NB4 (cell line): ENCODE results near the gene PIGZ.

Experiments
- DNase-seq: peaks from one replicate; pipeline ENCODE4 v3.0.0; 2010; ENCODE audit warnings: low read depth
- H3K4me3 ChIP-seq: one replicate; pipeline ENCODE4 v1.5.1; 2011; ENCODE audit warnings: mild to moderate bottlenecking, low read depth, low read length, moderate library complexity
- CTCF ChIP-seq: IDR thresholded peaks from one replicate; pipeline ENCODE4 v1.5.1; 2012; ENCODE audit warnings: low read depth, low read length
- MYC ChIP-seq: IDR thresholded peaks from 2 replicates; pipeline ENCODE4 v1.6.1; 2011; ENCODE audit warnings: low read depth, low read length
- POLR2A ChIP-seq: IDR thresholded peaks from 2 replicates; pipeline ENCODE4 v1.6.1; 2011; ENCODE audit warnings: mild to moderate bottlenecking; ENCODE audit not compliant: insufficient read length; ENCODE audit errors: extremely low read depth
- TF ChIP-seq, protein P1 (sequence below): IDR thresholded peaks from 2 replicates; pipeline ENCODE4 v1.6.1; 2011; ENCODE audit warnings: low read depth, low read length

The PIGZ gene, protein sequence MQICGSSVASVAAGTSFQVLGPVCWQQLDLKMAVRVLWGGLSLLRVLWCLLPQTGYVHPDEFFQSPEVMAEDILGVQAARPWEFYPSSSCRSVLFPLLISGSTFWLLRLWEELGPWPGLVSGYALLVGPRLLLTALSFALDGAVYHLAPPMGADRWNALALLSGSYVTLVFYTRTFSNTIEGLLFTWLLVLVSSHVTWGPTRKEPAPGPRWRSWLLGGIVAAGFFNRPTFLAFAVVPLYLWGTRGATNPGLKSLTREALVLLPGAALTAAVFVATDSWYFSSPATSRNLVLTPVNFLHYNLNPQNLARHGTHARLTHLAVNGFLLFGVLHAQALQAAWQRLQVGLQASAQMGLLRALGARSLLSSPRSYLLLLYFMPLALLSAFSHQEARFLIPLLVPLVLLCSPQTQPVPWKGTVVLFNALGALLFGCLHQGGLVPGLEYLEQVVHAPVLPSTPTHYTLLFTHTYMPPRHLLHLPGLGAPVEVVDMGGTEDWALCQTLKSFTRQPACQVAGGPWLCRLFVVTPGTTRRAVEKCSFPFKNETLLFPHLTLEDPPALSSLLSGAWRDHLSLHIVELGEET

DNA sequence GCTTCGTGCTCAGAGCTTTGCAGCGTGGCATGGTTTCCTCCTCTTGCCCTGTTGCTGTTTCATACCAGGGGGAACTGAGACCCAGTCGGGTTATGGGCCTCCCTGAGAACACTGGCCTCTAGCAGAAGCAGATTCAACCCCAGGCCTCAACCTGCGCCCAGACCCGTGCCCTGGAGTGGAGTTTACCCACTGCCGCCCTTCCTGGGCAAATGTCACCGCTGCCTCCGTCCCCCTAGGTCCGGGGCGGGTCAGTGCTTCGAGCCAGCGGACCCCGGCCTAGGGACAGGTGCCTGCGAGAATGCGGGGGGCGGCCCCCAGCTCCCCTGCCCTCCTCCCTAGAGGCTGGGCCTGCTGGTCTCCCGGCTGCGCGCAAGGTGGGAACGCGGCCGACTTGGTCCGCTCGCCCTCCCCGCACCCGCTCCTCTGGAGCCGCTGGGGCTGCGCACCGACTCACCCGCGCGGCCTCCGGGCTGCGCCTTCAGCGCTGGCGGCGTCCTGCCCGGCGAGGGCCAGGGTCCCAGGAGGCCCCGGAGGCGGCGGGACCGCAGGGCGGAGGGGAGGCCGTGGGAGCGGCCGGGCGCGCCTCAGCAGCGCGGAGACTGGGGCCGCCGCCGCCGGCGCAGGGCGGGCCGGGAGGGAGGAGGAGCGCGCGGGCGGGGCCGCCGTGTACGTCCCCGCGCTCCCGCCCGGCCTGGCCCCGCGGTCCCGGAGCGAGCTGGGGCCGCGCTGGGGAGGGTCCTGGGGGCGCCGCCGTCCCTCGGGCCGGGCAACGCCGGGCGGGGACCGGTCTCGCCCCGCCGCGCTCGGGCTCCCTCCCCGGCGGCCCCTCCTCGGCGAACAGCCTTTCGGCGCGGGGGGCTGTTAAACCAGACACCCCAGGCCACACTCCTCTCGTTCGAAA lies at the start of gene PIGZ:
Gene PIGZ (minus strand): TSS at position 601 of the 901 bp plus-strand sequence. CDS start 16,802 bp downstream, outside the sequence.
- TF ChIP-seq, protein P1, sequence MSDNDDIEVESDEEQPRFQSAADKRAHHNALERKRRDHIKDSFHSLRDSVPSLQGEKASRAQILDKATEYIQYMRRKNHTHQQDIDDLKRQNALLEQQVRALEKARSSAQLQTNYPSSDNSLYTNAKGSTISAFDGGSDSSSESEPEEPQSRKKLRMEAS = no peak
- TF ChIP-seq MYC (peak; percentile 17; the same call in 1 of the 2 replicates), CTCF (no peak), POLR2A (no peak)
- peak; percentile 77 for DNase-seq
- peak within 1 kb of the TSS; percentile 38 for H3K4me3 ChIP-seq

DNA sequence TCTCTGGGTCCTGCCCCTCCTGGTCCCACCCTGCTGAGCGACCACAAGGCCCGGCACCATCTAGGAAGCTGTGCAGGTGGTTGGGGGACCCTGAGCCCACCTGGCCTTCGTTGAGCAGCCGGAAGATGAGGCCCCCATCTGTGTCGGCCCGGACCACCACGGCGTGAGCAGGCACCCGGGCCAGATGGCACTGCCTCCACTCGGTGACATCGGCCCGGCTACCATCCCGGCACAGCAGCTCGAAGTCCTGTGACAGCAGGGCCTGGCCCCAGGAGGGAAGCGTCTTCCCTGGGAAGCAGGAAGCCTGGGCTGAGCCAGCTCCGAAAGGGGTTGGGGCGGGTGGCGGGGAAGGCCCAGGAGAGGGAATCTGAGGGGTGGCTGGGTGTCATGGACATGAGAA lies 48.4 kb upstream of the PIGZ start:
- no peak overlapping the region for H3K4me3 ChIP-seq
- DNase-seq = no peak
- no peak for TF ChIP-seq POLR2A

DNA sequence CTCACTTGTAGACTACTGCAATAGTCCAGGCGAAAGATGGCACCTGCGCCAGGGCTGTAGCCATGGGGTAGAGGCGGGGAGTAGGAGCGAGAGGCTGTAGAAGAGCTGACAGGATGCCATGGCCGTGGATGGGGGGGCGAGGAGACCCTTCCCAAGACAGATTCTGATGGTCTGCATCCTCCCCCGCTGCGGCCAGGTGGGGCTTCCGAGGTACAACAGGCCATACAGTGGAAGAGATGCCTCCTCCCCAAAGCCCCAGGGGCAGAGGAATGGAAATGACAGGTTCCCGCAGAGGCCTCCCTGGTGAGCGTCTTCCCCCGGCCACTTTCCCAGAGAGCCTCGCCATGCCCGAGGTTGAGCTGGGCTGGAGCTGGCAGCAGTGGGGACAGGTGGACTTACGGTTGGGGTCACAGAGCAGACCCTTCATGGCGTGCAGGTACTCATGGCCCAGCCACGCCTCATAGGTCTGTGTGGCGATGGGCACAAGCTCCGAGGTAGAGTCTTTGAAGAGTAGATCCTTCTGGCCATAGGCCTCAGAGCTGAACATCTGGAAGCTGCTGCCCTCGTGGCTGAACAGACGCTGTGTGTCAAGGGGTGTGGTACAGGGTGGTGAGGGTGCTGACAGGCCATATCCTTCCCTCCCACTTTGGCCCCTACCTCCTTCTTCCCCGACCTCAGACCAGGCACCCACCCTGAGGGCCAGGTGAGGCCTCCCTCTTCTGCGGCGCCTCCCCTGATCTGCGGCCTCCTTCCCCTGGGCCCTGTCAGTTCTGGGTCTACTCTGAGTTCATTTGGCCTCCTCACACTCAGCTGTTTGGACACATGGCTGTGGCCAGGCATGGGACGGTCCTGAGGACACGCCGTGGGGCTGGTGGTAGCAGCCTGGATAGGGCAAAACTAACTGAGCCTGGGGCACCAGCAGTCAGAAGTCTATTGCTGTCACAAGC lies 47.4 kb upstream of the PIGZ start:
- no peak overlapping the region for H3K4me3 ChIP-seq
- DNase-seq = no peak
- TF ChIP-seq, protein P1 = no peak
- no peak for TF ChIP-seq POLR2A
- no peak for TF ChIP-seq MYC
- TF ChIP-seq CTCF = no peak

GRCh38 chr3:197014942-197015575 lies 46.4 kb upstream of the PIGZ start:
- TF ChIP-seq, protein P1 = no peak
- no peak for TF ChIP-seq MYC
- no peak for TF ChIP-seq CTCF
- no peak for TF ChIP-seq POLR2A
- peak; percentile 80 for DNase-seq
- no peak overlapping the region for H3K4me3 ChIP-seq

GRCh38 chr3:197014024-197014423 lies 45.4 kb upstream of the PIGZ start:
- no peak overlapping the region for H3K4me3 ChIP-seq
- TF ChIP-seq, protein P1 = no peak
- TF ChIP-seq CTCF = no peak
- no peak for TF ChIP-seq POLR2A
- TF ChIP-seq MYC = no peak
- no peak for DNase-seq
